ENCODE measurements around the gene HOMER3. TPM values are rescaled to one million over a fixed set of nuclear protein-coding genes. Genes with fewer than 3 reads are reported as not detected.
A peak's percentile ranks its signal among the peaks of the same experiment; 100 is the strongest.

HOMER3 gene
- total and polyA plus RNA-seq, 10 of the 15 experiments (the other 5 are each of a cell fraction or from before 2014, with no cell fraction given) = 0.18 to 10.6 (median 0.50) TPM; not detected in 2

DNA sequence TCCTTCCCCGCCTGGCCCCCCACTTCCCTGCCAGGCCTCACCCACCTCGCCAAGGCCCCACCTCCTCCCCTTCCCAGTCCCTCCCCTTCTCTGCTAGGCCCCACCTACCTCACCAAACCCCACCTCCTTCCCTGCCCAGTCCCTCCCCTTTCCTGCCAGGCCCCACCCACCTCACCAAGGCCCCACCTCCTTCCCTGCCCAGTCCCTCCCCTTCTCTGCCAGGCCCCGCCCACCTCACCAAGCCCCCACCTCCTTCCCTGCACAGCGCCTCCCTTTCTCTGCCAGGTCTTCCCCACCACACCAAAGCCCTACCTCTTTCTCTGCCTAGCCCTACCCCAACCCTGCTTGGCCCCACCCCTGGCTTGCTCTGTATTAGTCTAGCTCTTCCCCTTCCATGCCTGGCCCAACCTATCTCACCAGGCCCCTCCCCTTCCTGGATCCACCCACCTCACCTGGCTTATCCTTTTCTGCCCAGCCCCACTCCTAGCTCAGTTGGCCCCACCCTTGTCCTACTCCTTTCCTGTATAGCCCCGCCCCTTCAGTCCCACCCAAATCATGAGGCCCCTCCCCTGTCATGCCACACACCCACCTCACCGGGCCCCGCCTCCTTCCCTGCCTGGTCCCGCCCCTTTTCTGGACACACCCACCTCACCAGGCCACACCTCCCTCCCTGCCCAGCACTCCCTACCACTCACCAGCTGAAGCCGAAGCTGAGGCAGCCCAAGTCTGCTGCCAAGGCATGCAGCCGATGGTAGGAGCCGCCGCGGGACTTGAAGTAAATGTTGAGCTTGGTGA lies 61.2 kb downstream of the HOMER3 start:
- BruUV-seq (replicated peaks) = no TSS peak
- FAIRE-seq = no peak
- POLR2A ChIA-PET = no interaction called here
- Histone ChIP-seq H3K4me3 (no peak overlapping the region), H3K9me3 (replicated peaks; ENCODE audit: control insufficient read depth, insufficient read depth, low read length) (no peaks in the 10 kb centered on the region), H3K79me2 (ENCODE audit: control insufficient read depth, insufficient read depth, low read length) (no peaks in the 10 kb centered on the region), H3K4me2 (ENCODE audit: control insufficient read depth, insufficient read depth) (no peak overlapping the region), H3K36me3 (ENCODE audit: control insufficient read depth in 2 of 2, insufficient read depth in 2 of 2, low read length in 1 of 2) (no peaks in the 10 kb centered on the region), H3K9ac (ENCODE audit: control insufficient read depth, insufficient read depth, low read length) (no peak overlapping the region), H3K4me1 (ENCODE audit: control insufficient read depth, insufficient read depth, low read length) (no peaks in the 10 kb centered on the region), H3K27me3 (replicated peaks in 1 of 2; ENCODE audit: control insufficient read depth in 2 of 2, insufficient read depth in 2 of 2, low read length in 1 of 2) (no peaks in the 10 kb centered on the region), H4K20me1 (ENCODE audit: control insufficient read depth, insufficient read depth) (no peaks in the 10 kb centered on the region), H2AFZ (ENCODE audit: control insufficient read depth, low read depth, low read length) (no peak overlapping the region), H3K27ac (ENCODE audit: control insufficient read depth, insufficient read depth) (no peak overlapping the region)
- SMC1A ChIA-PET (ENCODE audit: uncharacterized antibody, unreplicated experiment) = interaction anchor here (1.3 kb wide), 1 partner anchor 360 kb away, joined by 3 read pairs; no protein-coding TSS in a partner anchor
- intact Hi-C loops (cut with micrococcal nuclease; ENCODE audit: unreplicated experiment) (no loop called here), in situ Hi-C loops (cut with MboI) (no loop called here)
- WGBS (ENCODE audit: insufficient coverage, insufficient replicate concordance, low lambda C conversion rate, missing lambda C conversion rate) = 90% methylated on average over 6 of the region's 13 CpGs
- peak; percentile 72 for ATAC-seq
- no peak for DNase-seq (ENCODE audit: low read depth, low spot score)
- CTCF ChIA-PET = no interaction called here
- RAD21 ChIA-PET (ENCODE audit: unreplicated experiment) = no interaction called here
- TF ChIP-seq NFYA (IDR thresholded peaks at IDR 0.05; ENCODE audit: borderline replicate concordance, low read depth, low read length) = no peak
- no peak for TF ChIP-seq POLR2AphosphoS2 (IDR thresholded peaks at IDR 0.05; ENCODE audit: low read depth, low read length)
- TF ChIP-seq, protein P1, sequence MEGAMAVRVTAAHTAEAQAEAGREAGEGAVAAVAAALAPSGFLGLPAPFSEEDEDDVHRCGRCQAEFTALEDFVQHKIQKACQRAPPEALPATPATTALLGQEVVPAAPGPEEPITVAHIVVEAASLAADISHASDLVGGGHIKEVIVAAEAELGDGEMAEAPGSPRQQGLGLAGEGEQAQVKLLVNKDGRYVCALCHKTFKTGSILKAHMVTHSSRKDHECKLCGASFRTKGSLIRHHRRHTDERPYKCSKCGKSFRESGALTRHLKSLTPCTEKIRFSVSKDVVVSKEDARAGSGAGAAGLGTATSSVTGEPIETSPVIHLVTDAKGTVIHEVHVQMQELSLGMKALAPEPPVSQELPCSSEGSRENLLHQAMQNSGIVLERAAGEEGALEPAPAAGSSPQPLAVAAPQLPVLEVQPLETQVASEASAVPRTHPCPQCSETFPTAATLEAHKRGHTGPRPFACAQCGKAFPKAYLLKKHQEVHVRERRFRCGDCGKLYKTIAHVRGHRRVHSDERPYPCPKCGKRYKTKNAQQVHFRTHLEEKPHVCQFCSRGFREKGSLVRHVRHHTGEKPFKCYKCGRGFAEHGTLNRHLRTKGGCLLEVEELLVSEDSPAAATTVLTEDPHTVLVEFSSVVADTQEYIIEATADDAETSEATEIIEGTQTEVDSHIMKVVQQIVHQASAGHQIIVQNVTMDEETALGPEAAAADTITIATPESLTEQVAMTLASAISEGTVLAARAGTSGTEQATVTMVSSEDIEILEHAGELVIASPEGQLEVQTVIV (IDR thresholded peaks at IDR 0.05; ENCODE audit: borderline replicate concordance, partially characterized antibody) = no peak
- TF ChIP-seq EP300 (IDR thresholded peaks at IDR 0.05; ENCODE audit: borderline replicate concordance in 1 of 2, control insufficient read depth in 1 of 2, low read depth in 2 of 2, low read length in 2 of 2) = no peak
- no peak for TF ChIP-seq HDAC2 (IDR thresholded peaks at IDR 0.05)
- TF ChIP-seq, protein P2, sequence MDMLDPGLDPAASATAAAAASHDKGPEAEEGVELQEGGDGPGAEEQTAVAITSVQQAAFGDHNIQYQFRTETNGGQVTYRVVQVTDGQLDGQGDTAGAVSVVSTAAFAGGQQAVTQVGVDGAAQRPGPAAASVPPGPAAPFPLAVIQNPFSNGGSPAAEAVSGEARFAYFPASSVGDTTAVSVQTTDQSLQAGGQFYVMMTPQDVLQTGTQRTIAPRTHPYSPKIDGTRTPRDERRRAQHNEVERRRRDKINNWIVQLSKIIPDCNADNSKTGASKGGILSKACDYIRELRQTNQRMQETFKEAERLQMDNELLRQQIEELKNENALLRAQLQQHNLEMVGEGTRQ (IDR thresholded peaks at IDR 0.05; ENCODE audit: borderline replicate concordance, low read depth, low read length) = no peak
- no peak for TF ChIP-seq ZZZ3 (IDR thresholded peaks at IDR 0.05; ENCODE audit: control insufficient read depth, insufficient read length, low read depth)
- TF ChIP-seq, protein P3, sequence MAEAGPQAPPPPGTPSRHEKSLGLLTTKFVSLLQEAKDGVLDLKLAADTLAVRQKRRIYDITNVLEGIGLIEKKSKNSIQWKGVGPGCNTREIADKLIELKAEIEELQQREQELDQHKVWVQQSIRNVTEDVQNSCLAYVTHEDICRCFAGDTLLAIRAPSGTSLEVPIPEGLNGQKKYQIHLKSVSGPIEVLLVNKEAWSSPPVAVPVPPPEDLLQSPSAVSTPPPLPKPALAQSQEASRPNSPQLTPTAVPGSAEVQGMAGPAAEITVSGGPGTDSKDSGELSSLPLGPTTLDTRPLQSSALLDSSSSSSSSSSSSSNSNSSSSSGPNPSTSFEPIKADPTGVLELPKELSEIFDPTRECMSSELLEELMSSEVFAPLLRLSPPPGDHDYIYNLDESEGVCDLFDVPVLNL (IDR thresholded peaks at IDR 0.05; ENCODE audit: low read depth, low read length) = no peak
- TF ChIP-seq MEF2B (IDR thresholded peaks at IDR 0.05; ENCODE audit: partially characterized antibody, poor library complexity, severe bottlenecking) = no peak
- no peak for TF ChIP-seq YBX1 (IDR thresholded peaks at IDR 0.05)
- TF ChIP-seq CBX3 (IDR thresholded peaks at IDR 0.05; ENCODE audit: borderline replicate concordance, low read depth) = no peak
- no peak for TF ChIP-seq ZNF384 (IDR thresholded peaks at IDR 0.05; ENCODE audit: borderline replicate concordance, low read depth, low read length)
- TF ChIP-seq FOS (IDR thresholded peaks at IDR 0.05; ENCODE audit: borderline replicate concordance, extremely low read depth, insufficient read length) = no peak
- TF ChIP-seq RCOR1 (conservative IDR thresholded peaks at IDR 0.05; ENCODE audit: low read depth, low read length) = no peak
- TF ChIP-seq, protein P4, sequence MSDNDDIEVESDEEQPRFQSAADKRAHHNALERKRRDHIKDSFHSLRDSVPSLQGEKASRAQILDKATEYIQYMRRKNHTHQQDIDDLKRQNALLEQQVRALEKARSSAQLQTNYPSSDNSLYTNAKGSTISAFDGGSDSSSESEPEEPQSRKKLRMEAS (IDR thresholded peaks at IDR 0.05; ENCODE audit: low read depth, low read length) = no peak
- no peak for TF ChIP-seq BHLHE40 (IDR thresholded peaks at IDR 0.05; ENCODE audit: borderline replicate concordance in 1 of 2, low read depth in 2 of 2, low read length in 1 of 2)

Data from GM12878 (cell line).